Measurements from ENCODE around the gene NABP2. TPM values are rescaled to one million over a fixed set of nuclear protein-coding genes. Genes with fewer than 3 reads are reported as not detected.

The NABP2 gene
- total RNA-seq, 1 experiment from 2014 or later = 49.0 TPM

GRCh38 chr12:56236985-56237384 is 12.8 kb downstream of the NABP2 start:
- DNase-seq = no peak
- Histone ChIP-seq H3K4me1 (ENCODE audit: insufficient read depth, low read length) (no peaks in the 10 kb centered on the region), H3K79me2 (ENCODE audit: insufficient read depth, low read length) (no peaks in the 10 kb centered on the region), H3K23me2 (ENCODE audit: insufficient read length, low read depth, low read length, poor library complexity, severe bottlenecking) (no peaks in the 10 kb centered on the region), H2AK5ac (ENCODE audit: insufficient read length, low read length) (no peak overlapping the region), H3K23ac (ENCODE audit: insufficient read length, low read depth, low read length) (no peak overlapping the region), H3K27ac (ENCODE audit: insufficient read length, low read depth, low read length) (no peak overlapping the region), H3K4me2 (ENCODE audit: insufficient read depth, insufficient read length, low read length) (no peak overlapping the region), H3K18ac (ENCODE audit: insufficient read length, low read depth, low read length) (no peak overlapping the region), H3K56ac (ENCODE audit: insufficient read length, low read depth, low read length) (no peak overlapping the region), H2AFZ (ENCODE audit: low read length) (no peak overlapping the region), H2BK120ac (ENCODE audit: low read depth, low read length, poor library complexity, severe bottlenecking) (no peak overlapping the region), H4K5ac (ENCODE audit: insufficient read length, low read depth, low read length) (no peak overlapping the region), H4K20me1 (ENCODE audit: control insufficient read depth, insufficient read depth, insufficient read length) (no peaks in the 10 kb centered on the region), H4K91ac (ENCODE audit: insufficient read length, low read depth, low read length) (no peak overlapping the region), H3K4ac (ENCODE audit: low read depth, low read length) (no peak overlapping the region), H3K14ac (ENCODE audit: insufficient read depth, low read length) (no peak overlapping the region), H2BK12ac (ENCODE audit: insufficient read length, low read depth, low read length) (no peak overlapping the region), H2BK20ac (ENCODE audit: low read depth, low read length, poor library complexity, severe bottlenecking) (no peak overlapping the region), H3K79me1 (ENCODE audit: insufficient read depth, low read depth, low read length, poor library complexity, severe bottlenecking) (no peaks in the 10 kb centered on the region), H3K9me3 (ENCODE audit: control insufficient read depth, low read depth, low read length) (no peaks in the 10 kb centered on the region), H2BK15ac (ENCODE audit: low read depth, low read length) (no peak overlapping the region), H4K8ac (replicated peaks; ENCODE audit: insufficient read length, low read depth, low read length) (no peak overlapping the region), H3K9ac (ENCODE audit: extremely low read depth, insufficient read length, low read length) (no peak overlapping the region), H2BK5ac (ENCODE audit: insufficient read length, low read length) (no peak overlapping the region), H3T11ph (ENCODE audit: low read length) (no peak overlapping the region), H3K27me3 (ENCODE audit: insufficient read depth, low read length) (no peaks in the 10 kb centered on the region)
- Mint-ChIP-seq H3K4me1 (peaks cover 2 to 10% of the 10 kb centered on the region in 2 experiments; a peak in 1 of 4 replicates), H3K9me3 (no peaks in the 10 kb centered on the region), H3K4me3 (no peak overlapping the region), H3K27ac (no peak overlapping the region; a peak in 1 of 7 replicates), H3K36me3 (ENCODE audit: insufficient read depth in 1 of 3, low read depth in 3 of 3) (peaks cover 20 to 31% (median 27%) of the 10 kb centered on the region in 3 experiments; a peak in 6 of 7 replicates), H3K27me3 (ENCODE audit: low read depth) (peaks cover 13% of the 10 kb centered on the region)
- WGBS (ENCODE audit: extremely low coverage, insufficient read length, low lambda C conversion rate) = no CpG with 5 or more reads among the region's 5 CpGs
- TF ChIP-seq CTCF (conservative IDR thresholded peaks at IDR 0.05) = no peak
